Mesodermal cell (in vitro differentiated cells): ENCODE results near the gene TMEM273.

Source experiments
- H3K27ac ChIP-seq: 2 replicates; pipeline ENCODE4 v1.7.0; 2013; ENCODE audit warnings: mild to moderate bottlenecking, low read depth, low read length, moderate library complexity; ENCODE audit not compliant: severe bottlenecking
- H3K36me3 ChIP-seq: 2 replicates; pipeline ENCODE4 v1.7.1; 2013; ENCODE audit warnings: mild to moderate bottlenecking, low read length, moderate library complexity; ENCODE audit not compliant: control insufficient read depth, insufficient read depth
- H3K4me1 ChIP-seq: one replicate; pipeline ENCODE4 v1.7.1; 2013; ENCODE audit warnings: mild to moderate bottlenecking, low read length; ENCODE audit not compliant: insufficient read depth, control insufficient read depth, poor library complexity, severe bottlenecking
- H3K4me3 ChIP-seq: 2 replicates; pipeline ENCODE4 v1.7.0; 2013; ENCODE audit warnings: low read length, control low read depth, mild to moderate bottlenecking; ENCODE audit not compliant: insufficient read depth, poor library complexity, severe bottlenecking; ENCODE audit errors: extremely low read depth
- H3K9me3 ChIP-seq: 2 replicates; pipeline ENCODE4 v1.7.1; 2013; ENCODE audit warnings: mild to moderate bottlenecking, low read length, moderate library complexity; ENCODE audit not compliant: control insufficient read depth
- WGBS, 2 experiments: methylation state at CpG; one replicate each; pipeline ENCODE4 v1.1.5; 2013; ENCODE audit warnings: missing lambda C conversion rate in 2 of 2; ENCODE audit not compliant: insufficient coverage in 2 of 2; 5-methylcytosine and 5-hydroxymethylcytosine counted together

The TMEM273 gene

GRCh38 chr10:49107887-49108267 is 80.3 kb downstream of the TMEM273 start:
- no peak overlapping the region for H3K27ac ChIP-seq
- no peaks in the 10 kb centered on the region for H3K4me1 ChIP-seq
- 88 to 90% methylated on average over 2 to 4 of the region's 8 CpGs for WGBS, 2 experiments
- H3K4me3 ChIP-seq, result no peak overlapping the region
- no peaks in the 10 kb centered on the region for H3K36me3 ChIP-seq
- H3K9me3 ChIP-seq, result no peaks in the 10 kb centered on the region

- Histone ChIP-seq H3K27ac (no peak overlapping the region), H3K36me3 (no peaks in the 10 kb centered on the region), H3K4me3 (no peak overlapping the region), H3K4me1 (no peaks in the 10 kb centered on the region), H3K9me3 (no peaks in the 10 kb centered on the region)
- 90 to 93% methylated on average over 15 to 17 of the region's 17 CpGs for WGBS, 2 experiments
Observed at GRCh38 chr10:49107111-49107886, 80.9 kb downstream of the TMEM273 start.

GRCh38 chr10:49106451-49106850 is 81.7 kb downstream of the TMEM273 start:
- H3K4me1 ChIP-seq, result no peaks in the 10 kb centered on the region
- H3K9me3 ChIP-seq, result no peaks in the 10 kb centered on the region
- no peak overlapping the region for H3K27ac ChIP-seq
- 91 to 100% methylated on average over 5 to 6 of the region's 7 CpGs for WGBS, 2 experiments
- H3K4me3 ChIP-seq, result no peak overlapping the region
- H3K36me3 ChIP-seq, result no peaks in the 10 kb centered on the region

- H3K27ac ChIP-seq, result no peak overlapping the region
- no peak overlapping the region for H3K4me3 ChIP-seq
- H3K36me3 ChIP-seq, result no peaks in the 10 kb centered on the region
- no peaks in the 10 kb centered on the region for H3K4me1 ChIP-seq
- WGBS, 2 experiments, result 86 to 90% methylated on average over 4 of the region's 4 CpGs
- H3K9me3 ChIP-seq, result no peaks in the 10 kb centered on the region
Observed at GRCh38 chr10:49105076-49105475, 83.1 kb downstream of the TMEM273 start.
